ENCODE measurements around the gene PCDH9. TPM values are rescaled to one million over a fixed set of nuclear protein-coding genes. Genes with fewer than 3 reads are reported as not detected.

The PCDH9 gene
- total and polyA plus RNA-seq, 2 experiments from 2014 or later, result 0.31 to 0.52 TPM

DNA sequence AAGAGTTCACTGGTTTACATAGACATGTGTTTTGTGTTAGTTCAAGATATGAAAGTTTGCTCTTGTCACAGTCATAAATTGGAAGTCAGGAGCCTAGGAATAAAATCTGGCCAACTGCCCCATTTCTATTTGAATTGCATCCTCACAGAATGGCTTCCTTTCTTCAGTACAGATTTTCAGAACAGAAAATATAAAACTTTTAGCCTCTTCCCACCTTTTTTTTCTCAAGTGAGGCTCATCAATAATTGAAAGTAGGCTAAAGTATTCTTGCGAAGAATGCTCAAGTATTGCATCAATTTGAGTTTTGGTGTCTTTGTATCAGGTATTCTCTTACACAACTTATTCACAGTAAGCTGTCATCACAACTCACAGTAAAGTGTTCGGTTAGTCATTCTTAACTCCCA, 802.7 kb downstream of the PCDH9 start:
- Mint-ChIP-seq H3K36me3 (ENCODE audit: low read depth) (no peaks in the 10 kb centered on the region), H3K27ac (no peak overlapping the region), H3K4me3 (no peak overlapping the region), H3K27me3 (ENCODE audit: insufficient read depth, low read depth, poor library complexity) (no peaks in the 10 kb centered on the region), H3K4me1 (no peaks in the 10 kb centered on the region; the same call in 2 of the 3 replicates), H3K9me3 (no peaks in the 10 kb centered on the region)
- DNase-seq (ENCODE audit: low spot score), result no peak
- H4K20me1 ChIP-seq (replicated peaks; ENCODE audit: insufficient read depth), result no peaks in the 10 kb centered on the region
- no peak for TF ChIP-seq EZH2 (IDR thresholded peaks at IDR 0.05; ENCODE audit: low read depth, unreplicated experiment)
- TF ChIP-seq ZNF462 (CRISPR knock-in tag; IDR thresholded peaks at IDR 0.05), result no peak
- no peak for TF ChIP-seq STAT1 (IDR thresholded peaks at IDR 0.05; ENCODE audit: unreplicated experiment)
- TF ChIP-seq CREB1 (CRISPR knock-in tag; IDR thresholded peaks at IDR 0.05; ENCODE audit: low read depth), result no peak
- TF ChIP-seq ZNF114 (CRISPR knock-in tag; IDR thresholded peaks at IDR 0.05), result no peak
- TF ChIP-seq REST (IDR thresholded peaks at IDR 0.05; ENCODE audit: unreplicated experiment), result no peak
- no peak for TF ChIP-seq ZNF331 (CRISPR knock-in tag; IDR thresholded peaks at IDR 0.05; ENCODE audit: low read depth)
- no peak for TF ChIP-seq JUNB (IDR thresholded peaks at IDR 0.05; ENCODE audit: unreplicated experiment)
- no peak for TF ChIP-seq ETS1 (IDR thresholded peaks at IDR 0.05)
- TF ChIP-seq POLR2AphosphoS5 (IDR thresholded peaks at IDR 0.05; ENCODE audit: low read depth), result no peak
- TF ChIP-seq, protein P1, sequence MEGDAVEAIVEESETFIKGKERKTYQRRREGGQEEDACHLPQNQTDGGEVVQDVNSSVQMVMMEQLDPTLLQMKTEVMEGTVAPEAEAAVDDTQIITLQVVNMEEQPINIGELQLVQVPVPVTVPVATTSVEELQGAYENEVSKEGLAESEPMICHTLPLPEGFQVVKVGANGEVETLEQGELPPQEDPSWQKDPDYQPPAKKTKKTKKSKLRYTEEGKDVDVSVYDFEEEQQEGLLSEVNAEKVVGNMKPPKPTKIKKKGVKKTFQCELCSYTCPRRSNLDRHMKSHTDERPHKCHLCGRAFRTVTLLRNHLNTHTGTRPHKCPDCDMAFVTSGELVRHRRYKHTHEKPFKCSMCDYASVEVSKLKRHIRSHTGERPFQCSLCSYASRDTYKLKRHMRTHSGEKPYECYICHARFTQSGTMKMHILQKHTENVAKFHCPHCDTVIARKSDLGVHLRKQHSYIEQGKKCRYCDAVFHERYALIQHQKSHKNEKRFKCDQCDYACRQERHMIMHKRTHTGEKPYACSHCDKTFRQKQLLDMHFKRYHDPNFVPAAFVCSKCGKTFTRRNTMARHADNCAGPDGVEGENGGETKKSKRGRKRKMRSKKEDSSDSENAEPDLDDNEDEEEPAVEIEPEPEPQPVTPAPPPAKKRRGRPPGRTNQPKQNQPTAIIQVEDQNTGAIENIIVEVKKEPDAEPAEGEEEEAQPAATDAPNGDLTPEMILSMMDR (conservative IDR thresholded peaks at IDR 0.05; ENCODE audit: low read depth in 2 of 2), result no peak
- TF ChIP-seq NANOG (IDR thresholded peaks at IDR 0.05; ENCODE audit: borderline replicate concordance), result no peak
- no peak for TF ChIP-seq EZH2phosphoT487 (IDR thresholded peaks at IDR 0.05; ENCODE audit: unreplicated experiment)
- ATAC-seq, result no peak
- no peaks in the 10 kb centered on the region for H3K4me1 ChIP-seq (ENCODE audit: insufficient read depth)
- H3K4me2 ChIP-seq, result no peak overlapping the region
- no peaks in the 10 kb centered on the region for H3K27me3 ChIP-seq (ENCODE audit: insufficient read depth)
- no peak overlapping the region for H2AFZ ChIP-seq
- no peak overlapping the region for H3K27ac ChIP-seq (ENCODE audit: low read depth)
- no peak overlapping the region for H3K4me3 ChIP-seq
- no peaks in the 10 kb centered on the region for H3K9me2 ChIP-seq (ENCODE audit: insufficient read depth)
- no peaks in the 10 kb centered on the region for H3K36me3 ChIP-seq (ENCODE audit: insufficient read depth)
- H3K79me2 ChIP-seq (replicated peaks; ENCODE audit: insufficient read depth), result no peaks in the 10 kb centered on the region
- no peaks in the 10 kb centered on the region for H3F3A ChIP-seq (replicated peaks; ENCODE audit: low read depth)

All from GM23338 (cell line).